GM19043 (cell line): Measurements from ENCODE around the gene DIRAS1.
A peak's percentile ranks its signal among the peaks of the same experiment; 100 is the strongest.
"Not testable (repeated sequence)": the region's sequence is repeated elsewhere in the genome, so short reads cannot be mapped to it uniquely, and the experiment has no call there.

ENCODE experiments used
- ATAC-seq: cut with Tn5 transposase; IDR thresholded peaks from one replicate; pipeline ENCODE4 v1.9.1; 2021; ENCODE audit warnings: low read depth; ENCODE audit not compliant: unreplicated experiment

Gene DIRAS1

DNA sequence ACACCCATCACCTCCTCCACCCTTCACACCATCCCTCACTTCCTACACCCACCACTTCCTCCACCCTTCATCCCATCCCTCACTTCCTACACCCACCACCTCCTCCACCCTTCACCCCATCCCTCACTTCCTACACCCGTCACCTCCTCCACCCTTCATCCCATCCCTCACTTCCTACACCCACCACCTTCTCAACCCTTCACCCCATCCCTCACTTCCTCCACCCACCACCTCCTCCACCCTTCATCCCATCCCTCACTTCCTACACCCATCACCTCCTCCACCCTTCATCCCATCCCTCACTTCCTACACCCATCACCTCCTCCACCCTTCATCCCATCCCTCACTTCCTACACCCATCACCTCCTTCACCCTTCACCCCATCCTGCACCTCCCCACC is 7.1 kb downstream of the DIRAS1 start:
- ATAC-seq: not testable (repeated sequence)

DNA sequence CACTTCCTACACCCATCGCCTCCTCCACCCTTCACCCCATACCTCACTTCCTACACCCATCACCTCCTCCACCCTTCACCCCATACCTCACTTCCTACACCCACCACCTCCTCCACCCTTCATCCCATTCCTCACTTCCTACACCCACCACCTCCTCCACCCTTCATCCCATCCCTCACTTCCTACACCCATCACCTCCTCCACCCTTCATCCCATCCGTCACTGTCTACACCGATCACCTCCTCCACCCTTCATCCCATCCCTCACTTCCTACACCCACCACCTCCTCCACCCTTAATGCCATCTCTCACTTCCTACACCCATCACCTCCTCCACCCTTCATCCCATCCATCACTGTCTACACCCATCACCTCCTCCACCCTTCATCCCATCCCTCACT is 8.0 kb downstream of the DIRAS1 start:
- ATAC-seq: not testable (repeated sequence)

DNA sequence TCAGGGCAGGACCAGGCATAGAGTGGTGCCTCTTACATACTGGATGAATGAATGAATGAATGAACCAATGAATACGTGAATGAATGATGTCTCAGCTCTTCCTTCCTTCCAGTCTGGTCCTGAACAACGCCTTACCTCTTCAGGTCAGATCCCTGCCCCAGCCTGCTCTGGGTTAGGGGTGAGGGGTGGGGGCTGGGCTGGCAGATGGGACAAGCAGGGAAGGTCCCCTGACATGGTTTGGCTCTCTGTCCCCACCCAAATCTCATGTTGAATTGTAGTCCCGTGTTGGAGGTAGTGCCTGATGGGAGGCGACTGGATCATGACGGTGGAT is 9.3 kb downstream of the DIRAS1 start:
- no peak for ATAC-seq

DNA sequence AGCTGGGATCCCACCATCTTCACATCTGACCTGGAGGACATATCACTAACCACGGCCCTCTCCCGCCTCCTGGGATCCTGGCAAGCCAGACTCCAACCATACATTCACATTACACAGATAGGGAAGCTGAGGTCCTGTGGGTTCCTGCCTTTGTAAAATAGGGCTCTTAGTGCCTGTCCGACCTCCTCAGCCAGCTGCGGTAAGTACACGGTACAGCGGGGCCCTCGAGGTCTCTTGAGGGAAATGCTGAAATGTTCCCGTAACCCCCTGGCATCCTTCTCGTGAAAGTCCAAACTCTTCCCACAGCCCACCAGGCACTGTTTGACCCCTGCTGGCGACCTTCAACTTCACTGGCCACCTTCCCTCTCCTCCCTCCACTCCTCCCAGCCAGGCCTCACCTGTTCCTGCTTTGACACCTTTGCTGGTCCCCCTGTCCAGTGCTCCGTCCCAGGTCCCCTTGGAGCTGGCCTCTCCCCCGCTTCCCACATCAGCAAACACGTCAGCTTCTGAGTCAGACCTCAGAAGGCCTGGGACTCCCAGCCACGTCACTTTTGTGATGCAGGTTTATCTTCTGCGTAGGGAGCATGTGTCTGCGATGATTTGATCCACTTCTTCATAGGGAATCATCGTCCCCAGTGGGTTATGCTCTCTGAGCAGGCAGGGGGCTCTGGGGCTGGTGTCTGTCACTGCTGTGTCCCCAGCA is 9.8 kb downstream of the DIRAS1 start:
- no peak for ATAC-seq

DNA sequence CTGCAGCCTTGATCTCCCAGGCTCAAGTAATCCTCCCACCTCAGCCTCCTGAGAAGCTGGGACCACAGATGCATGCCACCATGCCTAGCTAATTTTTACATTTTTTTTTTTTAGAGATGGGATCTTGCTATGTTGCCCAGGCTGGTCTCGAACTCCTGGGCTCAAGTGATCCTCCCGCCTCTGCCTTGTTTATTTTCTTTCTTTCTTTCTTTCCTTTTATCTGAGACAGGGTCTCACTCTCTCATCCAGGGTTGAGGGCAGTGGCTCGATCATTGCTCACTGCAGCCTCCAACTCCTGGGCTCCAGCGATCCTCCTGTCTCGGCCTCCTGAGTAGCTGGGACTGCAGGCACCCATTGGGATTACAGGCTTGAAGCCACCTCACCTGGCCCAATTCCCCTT is 14.9 kb downstream of the DIRAS1 start:
- no peak for ATAC-seq

DNA sequence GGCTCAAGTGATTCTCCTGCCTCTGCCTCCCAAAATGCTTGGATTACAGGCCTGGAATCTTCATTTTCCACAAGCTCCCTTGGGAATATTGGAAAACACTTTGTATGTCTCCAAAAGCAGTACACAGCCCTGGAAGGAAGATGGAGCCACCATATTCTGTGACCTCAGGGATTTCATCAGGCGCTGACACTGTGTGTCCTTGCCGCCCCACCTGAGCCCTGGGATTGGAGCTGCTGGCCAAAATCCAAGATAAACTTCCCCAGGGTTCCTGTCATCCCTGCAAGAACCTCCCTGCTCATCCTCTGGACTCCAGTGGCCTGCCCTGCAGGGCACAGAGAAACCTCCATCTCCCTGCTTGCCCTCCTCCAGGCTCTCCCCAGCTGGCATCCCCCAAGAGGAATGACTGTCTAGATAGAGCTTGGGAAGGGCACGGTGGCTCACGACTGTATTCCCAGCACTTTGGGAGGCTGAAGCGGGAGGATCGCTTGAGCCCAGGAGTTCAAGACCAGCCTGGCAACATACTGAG is 17.4 kb downstream of the DIRAS1 start:
- ATAC-seq: no peak

DNA sequence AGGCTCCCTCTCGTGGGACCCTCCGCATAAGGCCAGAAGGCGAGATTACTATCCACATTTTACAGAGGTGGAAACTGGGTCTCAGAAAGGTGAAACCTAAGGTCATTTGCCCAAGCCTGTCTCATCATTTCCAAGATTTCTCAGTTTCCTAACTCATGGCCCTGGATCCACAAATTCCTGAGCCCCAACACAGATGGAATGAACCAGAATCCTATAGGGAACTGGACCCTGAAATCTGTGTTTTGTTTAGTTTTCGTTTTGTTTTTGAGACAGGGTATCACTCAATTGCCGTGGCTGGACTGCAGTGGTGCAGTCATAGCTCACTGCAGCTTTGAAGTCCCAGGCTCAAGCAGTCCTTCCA is 18.1 kb downstream of the DIRAS1 start:
- no peak for ATAC-seq

DNA sequence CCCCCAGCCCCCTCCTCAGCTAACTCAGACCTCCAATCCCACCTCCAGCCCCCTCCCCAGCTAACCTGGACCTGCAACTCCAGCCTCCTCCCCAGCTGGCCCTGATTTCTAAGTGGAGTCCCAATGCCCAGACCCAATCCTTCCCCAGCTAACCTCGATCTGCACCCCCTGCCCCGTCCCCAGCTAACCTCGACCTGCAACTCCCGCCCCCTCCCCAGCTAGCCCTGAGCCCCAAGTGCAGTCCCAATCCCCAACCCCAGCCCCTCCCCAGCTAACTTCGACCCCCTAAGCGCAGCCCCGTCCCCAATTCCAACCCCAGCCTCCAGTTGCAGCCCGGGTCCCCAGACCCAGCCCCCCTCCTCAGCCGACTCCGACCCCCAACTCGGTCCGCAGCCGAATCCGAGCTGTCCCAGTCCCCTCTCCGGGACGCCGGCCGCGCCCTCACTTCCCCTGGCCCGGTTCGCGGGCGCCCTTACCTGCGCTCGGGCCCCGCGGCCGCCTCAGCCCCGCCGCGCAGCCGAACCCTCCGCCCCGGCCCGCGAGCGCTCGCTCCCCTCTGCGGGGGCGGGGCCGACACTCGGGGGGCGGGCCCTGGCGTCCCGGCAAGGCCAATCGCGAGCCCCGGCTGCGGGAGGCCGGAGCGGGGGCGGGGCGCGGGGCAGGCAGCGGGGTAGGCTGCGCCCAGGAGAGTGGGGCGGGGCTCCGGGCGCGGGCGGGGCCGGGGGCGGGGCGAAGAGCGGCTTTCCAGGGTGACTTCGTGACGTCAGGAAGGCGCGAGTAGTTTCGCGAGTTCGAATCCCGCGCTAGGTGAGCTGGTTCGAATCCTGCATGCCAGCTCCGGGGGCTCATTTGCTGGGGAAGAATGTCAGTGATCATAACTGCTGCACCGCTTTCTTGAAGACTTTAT is 18.7 kb downstream of the DIRAS1 start, which contains the start of gene GNG7:
TSS of gene GNG7 (minus strand) at position 525 of the 907 bp plus-strand sequence. CDS start 182,006 bp downstream, outside the sequence.
- ATAC-seq: peak; percentile 63

DNA sequence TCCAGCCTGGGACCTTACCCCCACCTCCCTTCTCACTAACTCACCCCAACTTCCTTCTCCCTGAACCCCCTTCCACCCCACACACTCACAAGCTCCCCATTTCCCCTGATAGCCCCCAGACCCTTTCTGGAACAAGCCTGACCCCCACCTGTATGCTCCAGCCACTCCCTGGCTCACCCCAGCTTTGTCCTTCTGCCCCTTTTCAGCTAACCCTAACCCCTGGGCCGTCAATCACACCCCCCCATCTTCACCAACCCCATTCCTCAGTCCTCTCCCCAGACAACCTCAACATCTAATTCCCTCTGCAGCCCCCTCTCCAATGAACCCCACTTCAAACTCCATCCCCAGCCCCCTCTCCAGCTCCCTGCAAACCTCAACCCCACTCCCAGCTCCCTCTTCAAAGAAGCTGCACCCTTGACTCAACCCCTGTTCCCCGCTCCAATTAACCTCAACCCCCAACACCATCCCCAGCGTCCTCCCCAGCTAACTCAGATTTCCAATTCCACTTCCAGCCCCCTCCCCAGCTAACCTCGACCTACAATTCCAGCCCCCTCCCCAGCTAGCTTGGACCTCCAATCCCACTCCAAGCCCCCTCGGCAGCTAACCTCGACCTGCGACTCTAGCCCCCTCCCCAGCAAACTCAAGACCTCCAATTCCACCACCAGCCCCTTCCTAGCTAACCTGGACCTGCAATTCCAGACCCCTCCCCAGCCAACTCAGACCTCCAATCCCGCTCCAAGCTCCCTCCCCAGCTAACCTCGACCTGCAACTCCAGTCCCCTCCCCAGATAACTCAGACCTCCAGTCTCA is 19.6 kb downstream of the DIRAS1 start:
- no peak for ATAC-seq

DNA sequence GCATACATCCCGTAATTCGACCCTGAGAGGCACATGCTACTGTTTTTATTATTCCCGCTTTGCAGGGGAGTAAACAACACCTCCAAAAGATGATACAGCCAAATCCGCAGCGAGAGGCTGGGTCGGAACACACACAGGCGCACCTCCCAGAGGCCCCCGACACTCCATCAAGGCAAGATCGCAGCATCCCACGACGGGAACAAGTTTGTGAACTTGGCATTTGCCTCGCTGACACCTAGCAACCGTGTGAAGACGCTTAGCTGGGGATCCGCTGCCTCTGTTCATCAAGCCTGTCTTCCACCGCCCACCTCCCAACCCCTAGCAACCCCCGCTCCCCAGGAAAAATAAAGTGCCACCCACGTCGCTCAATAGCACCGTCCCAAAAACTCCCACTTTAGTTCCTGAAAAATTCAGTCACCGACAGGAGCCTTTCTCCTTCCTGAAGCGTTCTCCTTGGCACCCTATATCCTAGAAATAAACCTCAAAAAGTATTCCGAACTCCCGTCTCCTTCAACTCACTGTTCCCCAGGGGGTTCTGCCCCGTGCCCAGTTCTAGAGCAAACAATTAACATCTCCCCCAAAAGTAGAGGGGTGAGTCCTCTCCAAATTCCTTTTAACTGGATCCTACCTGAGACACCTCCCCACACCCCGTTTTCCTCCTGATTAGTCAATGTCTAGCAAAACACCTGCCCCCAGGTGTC is 20.4 kb downstream of the DIRAS1 start:
- no peak for ATAC-seq

DNA sequence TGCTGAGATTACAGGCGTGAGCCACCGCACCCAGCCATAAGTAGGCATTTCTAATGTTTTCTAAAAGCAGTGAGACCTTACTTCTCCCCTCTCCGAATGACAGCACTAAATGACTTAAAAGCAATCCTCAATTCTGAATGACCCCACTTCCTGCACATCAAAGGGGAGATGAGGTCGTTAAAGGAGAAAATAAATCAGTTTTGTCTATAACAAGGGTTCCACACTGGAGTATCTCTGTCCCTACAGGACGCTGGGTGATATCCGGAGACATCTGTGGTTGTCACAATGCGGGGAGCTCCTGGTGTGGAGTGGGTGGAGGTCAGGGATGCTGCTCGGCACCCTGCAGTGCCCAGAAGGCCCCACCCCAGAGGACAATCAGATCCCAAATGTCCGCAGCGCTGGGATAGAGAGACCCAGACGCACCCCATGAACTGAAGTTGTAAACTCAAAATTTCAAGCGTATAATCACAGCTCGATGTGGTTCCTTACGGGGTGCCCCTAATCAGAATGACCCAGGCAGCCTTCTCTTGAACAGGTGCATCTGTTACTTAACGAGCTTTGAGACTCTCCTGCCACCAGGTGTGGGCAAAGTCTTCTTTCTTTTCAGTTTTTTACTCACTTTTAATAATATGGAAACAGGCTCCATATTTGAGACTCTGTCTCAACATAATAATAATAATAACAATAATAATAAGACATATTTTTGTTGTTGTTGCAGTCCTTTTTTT is 21.6 kb downstream of the DIRAS1 start:
- no peak for ATAC-seq

DNA sequence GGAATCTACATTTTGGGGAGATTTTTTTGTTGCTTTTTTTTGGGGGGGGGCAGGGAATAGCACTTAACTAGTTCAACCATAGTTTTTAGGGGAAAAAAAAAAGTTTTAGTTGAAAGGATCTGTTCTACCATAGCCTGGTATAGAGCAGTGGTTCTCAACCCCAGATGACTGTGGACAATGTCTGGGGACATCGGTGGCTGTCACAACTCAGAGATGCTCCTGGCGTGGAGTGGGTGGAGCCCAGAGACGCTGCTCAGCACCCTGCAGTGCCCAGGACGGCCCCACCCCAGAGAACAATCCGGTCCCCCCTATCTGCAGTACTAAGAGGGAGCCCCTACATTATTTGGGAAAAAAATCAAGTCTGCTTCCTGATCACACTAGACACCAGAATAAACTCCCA is 27.0 kb downstream of the DIRAS1 start:
- no peak for ATAC-seq

DNA sequence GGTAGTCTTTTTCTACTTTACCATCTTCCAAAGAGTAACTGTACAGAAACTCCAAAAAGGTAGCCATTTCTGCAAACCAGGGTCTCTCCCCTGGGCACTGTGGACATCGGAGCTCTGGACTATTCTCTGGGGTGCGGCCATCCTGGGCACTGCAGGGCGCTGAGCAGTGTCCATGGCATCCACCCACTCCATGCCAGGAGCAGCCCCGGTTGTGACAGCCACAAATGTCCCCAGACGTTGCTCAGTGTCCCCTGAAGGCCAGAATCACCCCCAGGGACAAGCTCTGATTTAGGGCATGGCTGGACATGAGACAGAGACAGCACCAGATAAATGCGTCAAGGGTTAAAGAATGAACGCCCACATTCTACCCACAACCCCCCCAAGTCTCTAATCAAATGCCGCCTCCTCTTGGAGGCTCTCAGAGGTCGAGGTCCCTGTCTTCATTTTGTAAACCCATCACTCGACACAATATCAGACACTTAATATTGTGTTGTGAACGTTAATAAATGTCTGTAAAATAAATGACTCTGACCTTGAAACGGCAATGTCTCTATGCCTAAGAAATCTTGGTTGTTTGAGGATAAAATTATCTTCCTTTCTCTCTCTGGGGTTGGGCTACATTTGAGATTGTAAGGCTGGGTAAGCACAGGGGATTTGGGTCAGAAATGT is 27.5 kb downstream of the DIRAS1 start:
- ATAC-seq: no peak

DNA sequence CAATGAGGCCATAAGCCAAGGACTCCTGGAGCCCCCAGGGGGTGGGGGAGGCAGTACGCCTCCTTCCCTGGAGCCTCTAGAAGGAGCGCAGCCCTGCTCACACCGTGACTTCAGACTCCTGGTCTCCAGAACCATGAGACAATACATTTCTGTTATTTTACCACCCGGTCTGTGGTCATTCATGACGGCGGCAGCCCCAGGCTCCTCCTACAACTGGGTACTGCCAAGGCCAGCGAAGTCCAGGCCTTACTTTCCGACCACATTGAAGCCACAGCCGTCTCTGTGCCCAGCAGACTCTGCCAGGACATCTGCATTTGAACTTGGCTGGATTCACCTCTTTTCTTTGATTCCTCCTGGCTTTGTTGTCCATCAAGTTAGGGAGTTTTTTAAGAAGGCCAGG is 29.2 kb downstream of the DIRAS1 start:
- ATAC-seq: no peak

DNA sequence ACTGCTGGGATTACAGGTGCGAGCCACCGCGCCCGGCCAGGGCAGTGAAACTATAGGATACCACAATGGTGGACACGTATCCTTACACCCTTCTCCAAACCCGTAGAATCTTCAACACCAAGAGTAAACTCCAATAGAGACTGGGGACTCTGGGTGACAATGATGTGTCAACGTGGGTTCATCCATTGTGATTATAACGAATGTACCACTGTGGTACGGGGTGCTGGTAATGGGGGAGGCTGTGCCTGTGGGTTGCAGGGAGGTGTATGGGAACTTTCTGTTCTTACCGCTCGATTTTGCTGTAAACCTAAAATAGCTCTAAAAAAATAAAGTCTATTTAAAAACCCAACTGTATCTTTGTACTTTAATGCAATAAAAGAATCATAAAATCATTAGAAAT is 30.3 kb downstream of the DIRAS1 start:
- ATAC-seq: no peak

DNA sequence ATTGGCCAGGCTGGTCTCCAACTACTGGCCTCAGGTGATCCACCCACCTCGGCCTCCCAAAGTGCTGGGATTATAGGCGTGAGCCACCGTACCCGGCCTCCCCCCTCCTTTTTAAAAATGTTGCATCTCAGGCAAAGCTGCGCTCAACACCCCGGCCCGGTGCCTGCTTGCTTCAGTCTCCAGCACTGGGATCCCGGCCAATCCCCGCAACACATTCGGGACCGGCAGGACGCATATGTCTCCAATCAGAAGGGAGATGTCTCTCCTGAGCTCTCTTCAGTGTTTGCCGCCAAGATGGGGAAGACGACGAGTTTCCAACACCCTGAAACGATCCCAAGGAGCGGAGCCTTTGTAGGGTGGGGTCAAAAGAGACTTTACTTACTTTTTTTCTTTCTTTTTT is 34.8 kb downstream of the DIRAS1 start:
- no peak for ATAC-seq

DNA sequence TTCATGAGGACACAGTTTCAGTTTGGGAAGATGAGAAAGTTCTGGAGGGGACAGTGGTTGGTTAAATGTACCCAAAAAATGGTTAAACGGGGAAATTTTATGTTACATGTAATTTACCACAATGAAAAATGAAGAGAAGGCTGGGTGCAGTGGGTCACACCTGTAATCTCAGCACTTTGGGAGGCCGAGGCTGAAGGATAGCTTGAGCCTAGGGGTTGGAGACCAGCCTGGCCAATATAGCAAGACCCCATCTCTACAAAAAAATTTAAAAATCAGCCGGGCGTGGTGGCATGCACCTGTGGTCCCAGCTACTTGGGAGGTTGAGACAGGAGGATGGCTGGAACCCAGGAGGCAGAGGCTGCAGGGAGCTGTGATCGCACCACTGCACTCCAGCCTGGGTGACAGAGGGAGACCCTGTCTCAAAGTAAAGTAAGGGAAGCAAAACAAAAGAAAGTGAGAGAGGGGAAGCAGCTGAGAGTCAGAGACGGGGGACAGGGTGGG is 35.9 kb downstream of the DIRAS1 start:
- no peak for ATAC-seq

DNA sequence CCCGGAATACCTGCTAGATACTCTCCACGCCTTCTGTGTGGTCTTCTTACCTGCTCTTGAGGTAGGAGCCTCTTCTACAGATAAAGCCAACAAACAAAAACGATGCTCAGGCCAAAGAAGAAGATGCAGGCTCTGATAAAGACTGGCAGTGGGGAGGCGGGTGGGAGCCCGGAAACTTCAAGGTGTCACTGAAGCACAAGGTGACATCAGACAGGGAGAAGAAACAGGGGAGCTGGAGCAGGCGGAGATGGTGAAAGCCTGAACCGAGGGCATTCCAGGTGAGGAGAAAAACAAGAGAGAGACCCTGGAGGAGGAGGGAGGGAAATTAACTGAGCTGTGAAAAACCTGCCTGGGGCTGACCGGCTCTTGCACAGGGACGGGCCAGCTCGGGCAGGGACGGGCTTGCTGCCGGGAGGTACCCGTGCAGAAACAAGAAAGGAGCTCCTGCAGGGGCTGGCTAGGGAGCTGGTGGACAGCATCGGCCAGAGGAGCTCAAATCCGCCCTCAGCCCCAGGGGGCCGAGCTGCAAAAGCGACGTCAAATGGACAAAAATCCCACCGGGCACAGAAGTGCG is 37.7 kb downstream of the DIRAS1 start:
- no peak for ATAC-seq

DNA sequence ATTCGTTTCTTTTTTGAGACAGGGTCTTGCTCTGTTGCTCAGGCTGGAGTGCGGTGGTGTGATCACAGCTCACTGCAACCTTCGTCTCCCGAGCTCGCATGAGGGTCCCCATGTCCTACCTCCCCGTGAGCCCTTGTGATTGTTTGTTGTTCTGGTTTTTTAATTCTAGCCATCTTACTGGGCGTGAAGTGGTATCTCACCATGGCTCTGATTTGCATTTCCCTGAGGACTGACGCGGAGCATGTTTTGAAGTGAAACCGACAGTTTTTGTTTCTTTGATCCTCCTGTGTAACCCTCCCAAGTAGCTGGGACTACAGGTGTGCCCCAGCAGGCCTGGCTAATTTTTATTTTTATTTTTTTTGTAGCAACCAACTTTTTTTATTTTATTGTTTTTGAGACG is 40.4 kb downstream of the DIRAS1 start:
- no peak for ATAC-seq
